ENCODE data around the gene RSRC1. TPM values are rescaled to one million over a fixed set of nuclear protein-coding genes. Genes with fewer than 3 reads are reported as not detected.

The RSRC1 gene
- total RNA-seq, 4 donors from 2014 or later: 27.7 to 36.7 (median 31.9) TPM

DNA sequence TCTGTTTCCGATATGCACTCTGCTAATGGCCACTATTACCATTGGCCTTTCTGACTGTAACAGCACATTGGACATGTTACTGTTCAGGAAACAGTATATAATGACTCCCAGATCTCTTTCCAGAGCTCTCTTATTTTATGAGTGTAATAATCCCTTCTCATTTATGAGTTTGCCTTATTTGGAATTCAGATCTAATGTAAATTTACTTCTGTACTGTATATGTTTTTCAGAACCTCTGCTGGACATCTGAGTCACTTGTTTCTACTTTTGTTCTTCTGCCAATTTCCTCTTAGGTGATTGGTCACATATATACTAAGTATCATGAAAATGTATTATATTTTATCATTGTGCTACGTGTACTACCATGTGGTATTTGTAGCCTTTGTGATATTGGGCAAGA lies 30.5 kb downstream of the RSRC1 start:
- TF ChIP-seq POLR2A (IDR thresholded peaks at IDR 0.05): no peak
- TF ChIP-seq, protein P1, sequence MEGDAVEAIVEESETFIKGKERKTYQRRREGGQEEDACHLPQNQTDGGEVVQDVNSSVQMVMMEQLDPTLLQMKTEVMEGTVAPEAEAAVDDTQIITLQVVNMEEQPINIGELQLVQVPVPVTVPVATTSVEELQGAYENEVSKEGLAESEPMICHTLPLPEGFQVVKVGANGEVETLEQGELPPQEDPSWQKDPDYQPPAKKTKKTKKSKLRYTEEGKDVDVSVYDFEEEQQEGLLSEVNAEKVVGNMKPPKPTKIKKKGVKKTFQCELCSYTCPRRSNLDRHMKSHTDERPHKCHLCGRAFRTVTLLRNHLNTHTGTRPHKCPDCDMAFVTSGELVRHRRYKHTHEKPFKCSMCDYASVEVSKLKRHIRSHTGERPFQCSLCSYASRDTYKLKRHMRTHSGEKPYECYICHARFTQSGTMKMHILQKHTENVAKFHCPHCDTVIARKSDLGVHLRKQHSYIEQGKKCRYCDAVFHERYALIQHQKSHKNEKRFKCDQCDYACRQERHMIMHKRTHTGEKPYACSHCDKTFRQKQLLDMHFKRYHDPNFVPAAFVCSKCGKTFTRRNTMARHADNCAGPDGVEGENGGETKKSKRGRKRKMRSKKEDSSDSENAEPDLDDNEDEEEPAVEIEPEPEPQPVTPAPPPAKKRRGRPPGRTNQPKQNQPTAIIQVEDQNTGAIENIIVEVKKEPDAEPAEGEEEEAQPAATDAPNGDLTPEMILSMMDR (IDR thresholded peaks at IDR 0.05 in 4 of 5, conservative IDR thresholded peaks at IDR 0.05 in 1 of 5): no peak
- ATAC-seq: no peak
- H3K9me3 ChIP-seq: no peaks in the 10 kb centered on the region
- in situ Hi-C loops (cut with MboI; ENCODE audit: low sequenced_read_pairs in 4 of 4): no loop called here
- no peak overlapping the region for H3K4me3 ChIP-seq
- intact Hi-C loops (cut with DNase I; ENCODE audit: low total_unique reads): no loop called here
- no peak overlapping the region for H3K27ac ChIP-seq
- DNase-seq: no peak
- H3K4me1 ChIP-seq: no peaks in the 10 kb centered on the region
- H3K27me3 ChIP-seq: no peaks in the 10 kb centered on the region
- H3K36me3 ChIP-seq: no peaks in the 10 kb centered on the region

DNA sequence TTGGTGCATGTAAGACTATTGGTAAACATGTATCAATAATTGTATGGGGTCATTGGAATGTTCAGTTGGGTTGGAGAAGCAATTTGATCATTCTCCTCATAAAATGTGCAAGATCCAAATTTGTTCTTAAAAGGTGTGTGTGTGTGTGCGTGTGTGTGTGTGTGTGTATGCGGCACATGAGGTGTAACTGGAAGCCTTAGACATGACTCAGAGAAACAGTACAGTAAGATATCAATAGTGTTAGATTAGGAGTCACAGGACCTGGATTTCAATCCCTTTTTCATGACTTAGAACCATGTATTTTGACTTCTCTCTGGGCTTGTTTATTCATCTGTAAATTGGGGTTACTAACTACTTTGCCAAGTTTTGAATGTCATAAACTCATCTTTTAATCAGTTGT lies 38.3 kb downstream of the RSRC1 start:
- Histone ChIP-seq H3K27ac (no peak overlapping the region), H3K4me1 (no peaks in the 10 kb centered on the region), H3K27me3 (no peaks in the 10 kb centered on the region), H3K36me3 (no peaks in the 10 kb centered on the region), H3K9me3 (no peaks in the 10 kb centered on the region), H3K4me3 (no peak overlapping the region)
- DNase-seq (no peak), ATAC-seq (no peak)
- TF ChIP-seq, protein P1 (IDR thresholded peaks at IDR 0.05 in 4 of 5, conservative IDR thresholded peaks at IDR 0.05 in 1 of 5): no peak
- no peak for TF ChIP-seq POLR2A (IDR thresholded peaks at IDR 0.05)
- intact Hi-C loops (cut with DNase I; ENCODE audit: low total_unique reads) (no loop called here), in situ Hi-C loops (cut with MboI; ENCODE audit: low sequenced_read_pairs in 4 of 4) (no loop called here)

DNA sequence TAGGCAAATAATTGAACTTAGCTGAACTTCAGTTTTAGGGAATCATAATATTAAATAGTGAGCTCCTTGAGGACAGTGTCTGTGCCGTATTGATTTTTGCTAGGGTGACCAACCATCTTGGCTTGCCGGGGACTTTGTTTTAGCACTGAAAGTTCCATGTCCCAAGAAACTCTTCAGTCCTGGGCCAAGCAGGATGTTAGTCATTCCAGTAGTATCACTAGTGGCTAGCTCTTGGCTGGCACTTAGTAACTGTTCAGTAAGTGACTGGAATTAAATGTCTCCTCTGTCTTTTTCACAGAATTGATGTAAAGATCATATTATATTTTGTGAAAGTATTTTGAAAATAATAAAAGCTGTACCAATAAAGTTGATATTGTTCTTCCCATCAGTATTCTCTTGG lies 42.3 kb downstream of the RSRC1 start:
- Histone ChIP-seq H3K4me3 (no peak overlapping the region), H3K27me3 (no peaks in the 10 kb centered on the region), H3K4me1 (no peaks in the 10 kb centered on the region), H3K27ac (no peak overlapping the region), H3K36me3 (no peaks in the 10 kb centered on the region), H3K9me3 (no peaks in the 10 kb centered on the region)
- ATAC-seq (no peak), DNase-seq (no peak)
- TF ChIP-seq, protein P1 (IDR thresholded peaks at IDR 0.05 in 4 of 5, conservative IDR thresholded peaks at IDR 0.05 in 1 of 5): no peak
- no peak for TF ChIP-seq POLR2A (IDR thresholded peaks at IDR 0.05)
- intact Hi-C loops (cut with DNase I; ENCODE audit: low total_unique reads) (loop anchor here (5.0 kb wide), 1 partner anchor 515 kb away; no protein-coding TSS in a partner anchor), in situ Hi-C loops (cut with MboI; ENCODE audit: low sequenced_read_pairs in 4 of 4) (no loop called here)

DNA sequence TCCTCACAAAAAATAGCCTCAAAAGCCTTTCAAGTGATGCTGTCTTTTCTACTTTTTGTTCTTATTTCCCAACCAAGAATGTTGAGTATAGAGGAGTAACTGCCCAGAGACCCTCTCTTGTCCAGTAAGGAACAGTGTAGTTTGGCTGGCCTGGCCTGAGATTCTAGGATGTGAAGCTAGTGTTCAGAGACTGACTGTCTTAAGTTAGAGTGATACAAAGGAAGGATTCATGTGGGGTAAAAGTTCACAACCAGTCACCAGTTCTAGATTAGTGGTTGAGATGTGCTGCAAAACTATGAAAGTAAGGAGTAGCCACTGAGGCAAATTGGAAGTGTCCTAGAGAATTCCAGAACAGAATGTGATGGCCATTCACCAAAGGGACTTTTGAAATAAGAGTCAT lies 49.1 kb downstream of the RSRC1 start:
- H3K4me1 ChIP-seq: no peaks in the 10 kb centered on the region
- no peak for ATAC-seq
- TF ChIP-seq, protein P1 (IDR thresholded peaks at IDR 0.05 in 4 of 5, conservative IDR thresholded peaks at IDR 0.05 in 1 of 5): no peak
- TF ChIP-seq POLR2A (IDR thresholded peaks at IDR 0.05): no peak

DNA sequence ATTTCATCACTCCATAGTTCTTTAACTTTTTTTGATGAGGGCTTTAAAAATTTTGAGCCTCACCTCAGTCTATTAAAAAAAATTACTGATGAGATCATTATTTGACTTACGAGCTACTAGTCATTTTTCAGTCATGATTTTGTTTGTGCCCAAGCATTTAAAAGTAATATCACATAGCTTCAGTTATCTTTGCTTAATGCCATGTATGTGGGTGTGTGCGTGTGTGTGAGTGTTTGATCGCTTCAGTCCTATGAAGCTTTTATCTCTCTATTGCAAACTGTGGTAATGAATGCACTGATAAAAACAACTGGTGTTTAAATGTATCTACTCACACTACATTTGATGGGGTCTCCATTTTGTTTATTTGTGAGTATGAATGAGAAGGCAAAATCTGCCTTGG lies 49.8 kb downstream of the RSRC1 start:
- Histone ChIP-seq H3K27ac (no peak overlapping the region), H3K4me1 (no peaks in the 10 kb centered on the region), H3K36me3 (no peaks in the 10 kb centered on the region), H3K4me3 (no peak overlapping the region), H3K9me3 (no peaks in the 10 kb centered on the region), H3K27me3 (no peaks in the 10 kb centered on the region)
- in situ Hi-C loops (cut with MboI; ENCODE audit: low sequenced_read_pairs in 4 of 4) (no loop called here), intact Hi-C loops (cut with DNase I; ENCODE audit: low total_unique reads) (no loop called here)
- DNase-seq: no peak
- TF ChIP-seq, protein P1 (IDR thresholded peaks at IDR 0.05 in 4 of 5, conservative IDR thresholded peaks at IDR 0.05 in 1 of 5): no peak
- TF ChIP-seq POLR2A (IDR thresholded peaks at IDR 0.05): no peak
- ATAC-seq: no peak

More for the DNA sequence above, 49.1 kb downstream of the RSRC1 start:
- in situ Hi-C loops (cut with MboI; ENCODE audit: low sequenced_read_pairs in 4 of 4) (no loop called here), intact Hi-C loops (cut with DNase I; ENCODE audit: low total_unique reads) (no loop called here)
- H3K9me3 ChIP-seq: no peaks in the 10 kb centered on the region
- H3K27ac ChIP-seq: no peak overlapping the region
- no peak for DNase-seq
- no peaks in the 10 kb centered on the region for H3K27me3 ChIP-seq
- no peaks in the 10 kb centered on the region for H3K36me3 ChIP-seq
- H3K4me3 ChIP-seq: no peak overlapping the region

All from gastrocnemius medialis (tissue), 4 donors.